LNCaP clone FGC (cell line): Measurements from ENCODE around the gene C10orf62.

Experiments
- DNase-seq: peaks from one replicate; pipeline ENCODE4 v3.0.0-alpha.2; 2011; ENCODE audit warnings: low read depth
- H3K4me3 ChIP-seq: 2 replicates; pipeline ENCODE4 v1.5.1; 2011; ENCODE audit warnings: mild to moderate bottlenecking, low read depth, low read length, control low read depth
- TF ChIP-seq, protein P1 (sequence below): IDR thresholded peaks from 2 replicates; pipeline ENCODE4 v1.5.1; 2012; ENCODE audit warnings: mild to moderate bottlenecking; ENCODE audit not compliant: control insufficient read depth, insufficient read depth; ENCODE audit errors: extremely low read depth

Gene C10orf62, protein sequence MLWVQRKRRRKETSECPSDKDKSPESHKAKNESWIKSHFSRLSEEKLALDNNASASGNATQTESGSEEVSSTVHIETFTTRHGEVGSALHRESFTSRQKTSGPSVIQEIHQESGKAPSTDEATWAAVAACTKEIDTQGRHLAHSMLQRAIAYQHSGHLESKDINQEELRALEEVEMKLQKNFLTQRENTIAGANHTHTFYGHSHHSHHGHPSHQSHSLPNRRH

DNA sequence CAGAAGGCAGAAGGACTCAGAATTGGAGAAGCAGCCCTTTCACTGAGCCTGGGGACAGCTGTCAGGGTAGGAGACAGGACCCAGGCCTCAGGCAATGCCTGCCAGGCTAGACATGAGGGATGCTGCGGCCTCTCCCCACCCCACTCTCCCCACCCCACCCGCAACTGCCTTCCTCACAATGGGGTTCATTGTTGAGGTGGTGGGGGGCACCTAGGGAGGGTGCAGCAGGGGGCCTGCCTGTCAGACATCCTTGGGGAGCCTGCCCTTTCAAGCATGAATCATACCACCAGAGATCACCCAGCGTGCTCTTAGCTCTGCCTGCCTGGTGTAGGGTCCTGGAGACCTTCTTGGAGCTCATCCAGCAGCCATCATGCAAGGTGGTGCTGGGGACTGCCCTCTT is at the start of gene C10orf62:
TSS of gene C10orf62 (plus strand) at position 243 of the 400 bp plus-strand sequence. CDS start 177 bp downstream, outside the sequence.
- TF ChIP-seq, protein P1, sequence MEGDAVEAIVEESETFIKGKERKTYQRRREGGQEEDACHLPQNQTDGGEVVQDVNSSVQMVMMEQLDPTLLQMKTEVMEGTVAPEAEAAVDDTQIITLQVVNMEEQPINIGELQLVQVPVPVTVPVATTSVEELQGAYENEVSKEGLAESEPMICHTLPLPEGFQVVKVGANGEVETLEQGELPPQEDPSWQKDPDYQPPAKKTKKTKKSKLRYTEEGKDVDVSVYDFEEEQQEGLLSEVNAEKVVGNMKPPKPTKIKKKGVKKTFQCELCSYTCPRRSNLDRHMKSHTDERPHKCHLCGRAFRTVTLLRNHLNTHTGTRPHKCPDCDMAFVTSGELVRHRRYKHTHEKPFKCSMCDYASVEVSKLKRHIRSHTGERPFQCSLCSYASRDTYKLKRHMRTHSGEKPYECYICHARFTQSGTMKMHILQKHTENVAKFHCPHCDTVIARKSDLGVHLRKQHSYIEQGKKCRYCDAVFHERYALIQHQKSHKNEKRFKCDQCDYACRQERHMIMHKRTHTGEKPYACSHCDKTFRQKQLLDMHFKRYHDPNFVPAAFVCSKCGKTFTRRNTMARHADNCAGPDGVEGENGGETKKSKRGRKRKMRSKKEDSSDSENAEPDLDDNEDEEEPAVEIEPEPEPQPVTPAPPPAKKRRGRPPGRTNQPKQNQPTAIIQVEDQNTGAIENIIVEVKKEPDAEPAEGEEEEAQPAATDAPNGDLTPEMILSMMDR, result no peak
- DNase-seq, result no peak
- H3K4me3 ChIP-seq, result no peak within 1 kb of the TSS

DNA sequence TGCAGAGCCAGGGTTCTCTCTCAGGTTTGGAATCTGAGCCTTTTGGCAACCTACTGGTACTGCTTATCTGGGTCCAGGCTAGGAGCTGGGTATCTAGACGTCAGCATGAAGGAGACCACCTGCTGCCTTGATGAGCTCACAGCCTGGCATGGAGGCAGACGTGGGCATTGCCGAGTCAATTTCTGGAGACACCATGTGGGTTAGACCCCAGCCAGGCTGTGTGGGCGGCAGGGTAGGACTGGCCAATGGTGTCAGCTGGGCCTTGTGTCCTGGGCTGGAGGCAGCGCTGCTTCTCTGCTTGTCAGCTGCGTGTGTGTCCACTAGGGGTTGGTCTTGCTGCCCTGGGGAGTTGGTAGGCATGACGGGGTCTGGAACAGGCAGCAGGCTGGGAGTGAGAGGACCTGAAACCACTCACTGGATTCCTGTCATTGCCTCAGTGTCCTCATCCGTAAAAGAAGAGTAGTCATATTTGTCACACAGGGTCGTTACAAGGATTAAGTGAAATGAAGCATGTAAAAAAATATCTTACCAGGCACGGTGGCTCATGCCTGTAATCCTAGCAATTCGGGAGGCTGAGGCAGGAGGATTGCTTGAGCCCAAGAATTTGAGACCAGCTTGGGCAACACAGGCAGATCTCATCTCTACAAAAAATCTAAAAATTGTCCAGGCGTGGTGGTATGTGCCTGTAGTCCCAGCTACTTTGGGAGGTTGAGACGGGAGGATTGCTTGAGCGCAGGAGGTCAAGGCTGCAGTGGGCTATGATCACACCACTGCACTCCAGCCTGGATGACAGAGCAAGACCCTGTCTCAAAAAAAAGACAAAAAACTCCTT is 48.6 kb upstream of the C10orf62 start:
- TF ChIP-seq, protein P1, result no peak
- H3K4me3 ChIP-seq, result no peak overlapping the region
- no peak for DNase-seq

DNA sequence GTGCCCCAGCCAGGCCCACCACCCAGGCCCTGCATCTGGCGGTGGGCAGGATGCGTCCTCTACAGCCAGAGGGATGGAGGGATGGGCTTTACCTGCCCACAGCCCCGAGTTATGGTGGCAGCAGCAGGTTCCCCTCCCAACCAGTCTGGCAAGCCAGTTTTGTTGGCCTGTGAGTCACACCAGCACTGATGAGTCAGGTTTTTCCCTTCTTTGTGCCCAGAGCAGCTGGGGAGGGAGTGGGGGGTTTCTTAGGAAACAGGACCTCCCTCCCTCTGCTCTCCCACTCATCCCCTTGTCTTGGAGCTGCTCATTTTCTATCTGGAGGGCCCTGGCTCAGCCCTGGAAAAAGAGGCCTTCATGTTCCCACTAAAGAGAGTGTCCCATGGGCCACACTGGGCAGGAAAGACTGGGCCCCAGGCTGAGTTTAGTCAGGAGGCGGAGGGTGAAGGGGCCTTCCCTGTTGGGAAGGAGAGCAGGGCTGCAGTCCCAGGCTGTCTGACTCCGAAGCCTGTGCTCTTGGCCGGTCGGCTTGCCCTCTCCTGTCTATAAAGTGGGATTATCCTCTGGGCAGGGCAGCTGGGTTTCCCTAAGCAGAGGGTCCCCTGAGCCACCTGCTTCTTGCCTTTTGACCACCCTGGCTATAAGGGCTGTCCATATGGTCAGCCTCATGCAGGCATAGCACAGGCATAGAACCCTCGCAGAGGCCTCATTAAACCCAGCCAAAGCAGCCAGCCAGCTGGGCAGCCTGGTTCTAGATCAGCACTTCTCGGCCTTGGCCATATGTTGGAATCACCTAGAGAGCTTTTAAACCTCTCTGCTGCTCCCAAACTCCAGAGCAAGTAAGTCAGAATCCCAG is 47.1 kb upstream of the C10orf62 start:
- TF ChIP-seq, protein P1, result no peak
- DNase-seq, result no peak
- H3K4me3 ChIP-seq, result no peak overlapping the region

DNA sequence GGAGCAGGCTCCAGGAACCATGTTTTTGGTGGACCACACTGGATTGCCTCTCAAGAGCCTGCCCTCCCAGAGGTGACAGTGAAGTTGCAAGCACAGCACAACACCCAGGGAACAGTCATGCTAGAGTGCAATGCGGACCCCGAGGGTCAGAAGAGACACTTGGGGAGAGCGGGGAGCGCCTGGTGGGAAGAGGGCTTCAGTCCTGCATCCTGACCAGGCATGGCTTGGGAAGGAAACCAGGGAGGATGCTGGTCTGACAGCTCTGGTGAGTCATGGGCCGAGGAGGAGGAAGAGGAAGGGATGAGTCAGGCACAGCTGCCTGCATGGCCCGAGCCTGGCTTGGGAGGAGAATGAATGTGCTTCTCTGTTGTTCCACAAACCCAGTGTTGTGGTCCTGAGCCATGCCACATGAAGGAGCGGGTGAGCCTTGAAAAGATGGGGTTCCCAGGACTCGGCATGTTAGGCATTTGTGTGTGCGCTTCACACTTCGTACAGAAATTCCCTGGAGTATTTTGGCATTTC is 46.4 kb upstream of the C10orf62 start:
- TF ChIP-seq, protein P1, result no peak
- no peak overlapping the region for H3K4me3 ChIP-seq

DNA sequence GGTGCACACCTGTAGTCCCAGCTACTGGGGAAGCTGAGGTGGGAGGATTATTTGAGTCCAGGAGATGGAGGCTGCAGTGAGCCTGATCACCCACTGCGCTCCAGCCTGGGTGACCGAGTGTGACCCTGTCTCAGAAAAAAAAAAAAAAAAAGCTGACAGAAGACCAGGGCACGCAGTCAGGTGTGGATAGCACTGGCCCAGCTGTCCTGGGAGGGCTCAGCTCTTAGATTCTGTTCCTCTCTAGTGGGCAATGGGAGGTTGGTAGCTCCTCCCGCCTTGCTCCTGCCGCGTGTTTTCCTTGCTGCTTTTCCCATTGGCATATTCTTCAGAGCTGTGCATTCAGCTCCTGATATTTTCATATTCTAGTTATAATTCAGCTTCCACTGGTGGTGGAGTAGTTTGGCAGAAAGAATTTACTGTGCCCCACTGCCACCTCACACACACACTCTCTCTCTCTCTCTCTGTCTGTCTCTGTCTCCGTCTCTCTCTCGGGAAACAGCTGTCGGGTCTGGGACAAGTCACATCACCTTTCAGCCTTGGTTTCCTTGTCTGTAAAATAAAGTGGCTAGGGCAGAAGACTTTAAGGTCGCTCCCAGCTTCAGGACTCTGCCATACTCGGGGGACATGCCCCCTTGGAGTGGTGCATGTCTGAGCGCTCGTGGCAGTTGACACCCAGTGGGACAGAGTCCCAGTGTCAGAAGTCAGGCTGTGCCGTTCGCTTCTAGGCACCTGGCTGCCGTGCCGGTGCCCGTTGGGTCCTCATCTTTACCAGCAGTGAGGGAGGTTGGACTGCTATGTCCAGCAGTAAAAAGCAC is 42.9 kb upstream of the C10orf62 start:
- no peak for DNase-seq
- H3K4me3 ChIP-seq, result no peak overlapping the region
- TF ChIP-seq, protein P1, result no peak

More for the DNA sequence above, 46.4 kb upstream of the C10orf62 start:
- no peak for DNase-seq

DNA sequence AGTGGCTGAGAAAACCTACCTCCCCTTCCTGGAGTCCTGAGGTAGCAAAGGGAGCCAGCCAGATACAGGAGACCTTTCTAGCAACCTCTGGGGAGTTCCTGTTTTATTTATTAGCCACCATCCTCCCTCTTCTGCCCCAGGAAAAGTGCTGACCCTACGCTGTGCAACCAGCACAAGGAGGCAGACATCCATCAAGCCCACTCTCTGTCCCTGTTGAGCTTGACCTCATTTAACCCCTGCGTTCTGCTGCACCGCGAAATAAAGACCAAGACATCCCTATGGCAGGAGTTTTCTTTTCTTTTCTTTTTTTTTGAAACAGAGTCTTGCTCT is 42.3 kb upstream of the C10orf62 start:
- TF ChIP-seq, protein P1, result no peak
- no peak overlapping the region for H3K4me3 ChIP-seq

More for the DNA sequence above, 42.3 kb upstream of the C10orf62 start:
- DNase-seq, result no peak
